ENCODE data around the gene CREB3L1.
"Not testable (repeated sequence)": the region's sequence is repeated elsewhere in the genome, so short reads cannot be mapped to it uniquely, and the experiment has no call there.

CREB3L1 gene

DNA sequence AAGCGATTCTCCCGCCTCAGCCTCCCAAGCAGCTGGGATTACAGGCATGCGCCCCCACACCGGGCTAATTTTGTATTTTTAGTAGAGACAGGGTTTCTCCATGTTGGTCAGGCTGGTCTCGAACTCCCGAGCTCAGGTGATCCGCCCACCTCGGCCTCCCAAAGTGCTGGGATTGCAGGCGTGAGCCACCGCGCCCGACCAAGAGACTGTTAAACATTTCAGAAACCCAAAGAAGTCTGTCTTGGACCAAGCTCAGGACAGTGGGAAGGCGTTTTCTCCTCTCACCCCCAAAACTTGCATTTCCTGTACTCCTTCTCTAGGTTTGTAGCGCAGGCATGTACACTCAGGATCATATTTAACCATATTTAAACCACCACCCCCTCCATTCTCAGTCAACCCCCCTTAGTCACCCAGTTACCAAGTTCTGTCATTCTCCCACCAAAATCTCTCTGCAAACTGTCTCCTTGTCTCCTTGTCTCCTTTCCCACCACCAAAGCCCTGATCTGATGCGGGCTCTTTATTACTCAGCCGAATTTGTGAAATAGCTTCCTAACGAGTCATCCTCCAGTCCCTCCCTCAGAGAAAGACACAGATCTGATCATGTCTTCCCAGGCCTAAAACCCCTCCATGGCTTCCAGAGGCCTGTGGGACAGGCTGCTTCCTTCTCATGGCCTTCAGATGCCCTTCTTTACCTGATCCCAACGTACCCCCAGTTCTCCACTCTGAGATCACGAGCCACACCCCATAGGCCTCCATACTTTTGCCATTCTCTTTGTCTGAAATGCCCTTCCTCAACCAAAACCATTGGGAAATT lies 29.0 kb upstream of the CREB3L1 start:
- no peak for DNase-seq (ENCODE audit: low read depth in 3 of 3)

DNA sequence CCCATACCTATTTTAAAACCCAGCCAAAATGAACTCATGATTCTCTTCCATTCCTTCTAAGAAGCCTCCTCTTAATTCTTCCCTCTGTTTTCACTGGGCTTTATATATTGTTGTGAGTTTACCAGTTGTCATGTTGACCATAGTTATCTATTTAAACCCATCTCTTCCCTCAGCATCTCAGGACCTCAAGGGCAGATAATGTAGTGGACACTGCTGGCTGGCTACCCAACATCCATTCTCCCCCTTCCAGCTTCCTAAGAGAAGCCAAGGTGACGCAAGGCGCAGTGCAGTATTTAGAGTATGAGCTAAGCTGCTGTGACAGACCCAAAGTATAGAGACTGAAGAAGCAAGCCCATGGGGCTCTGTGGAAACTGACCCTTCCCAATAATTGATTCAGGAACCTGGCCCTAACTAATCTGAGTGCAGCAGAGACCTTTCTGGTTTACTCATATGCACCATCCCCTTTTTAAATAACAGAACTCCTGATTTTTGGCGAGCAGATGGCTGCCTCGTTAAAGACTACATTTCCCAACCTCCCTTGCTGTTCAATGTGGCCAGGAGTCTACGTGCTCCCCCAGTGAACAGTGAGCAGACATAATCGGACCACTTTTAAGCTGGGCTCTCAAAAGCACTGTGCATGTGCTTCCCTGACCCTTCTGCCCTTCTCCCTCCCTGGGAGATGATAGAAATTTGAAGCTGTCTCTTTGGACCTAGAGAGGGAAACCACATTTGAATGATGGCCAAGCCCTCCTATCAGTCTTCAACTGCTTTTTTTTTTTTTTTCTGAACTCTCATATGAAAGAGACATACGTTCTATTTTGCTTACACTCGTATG lies 28.1 kb upstream of the CREB3L1 start:
- no peak for DNase-seq (ENCODE audit: low read depth in 3 of 3)

DNA sequence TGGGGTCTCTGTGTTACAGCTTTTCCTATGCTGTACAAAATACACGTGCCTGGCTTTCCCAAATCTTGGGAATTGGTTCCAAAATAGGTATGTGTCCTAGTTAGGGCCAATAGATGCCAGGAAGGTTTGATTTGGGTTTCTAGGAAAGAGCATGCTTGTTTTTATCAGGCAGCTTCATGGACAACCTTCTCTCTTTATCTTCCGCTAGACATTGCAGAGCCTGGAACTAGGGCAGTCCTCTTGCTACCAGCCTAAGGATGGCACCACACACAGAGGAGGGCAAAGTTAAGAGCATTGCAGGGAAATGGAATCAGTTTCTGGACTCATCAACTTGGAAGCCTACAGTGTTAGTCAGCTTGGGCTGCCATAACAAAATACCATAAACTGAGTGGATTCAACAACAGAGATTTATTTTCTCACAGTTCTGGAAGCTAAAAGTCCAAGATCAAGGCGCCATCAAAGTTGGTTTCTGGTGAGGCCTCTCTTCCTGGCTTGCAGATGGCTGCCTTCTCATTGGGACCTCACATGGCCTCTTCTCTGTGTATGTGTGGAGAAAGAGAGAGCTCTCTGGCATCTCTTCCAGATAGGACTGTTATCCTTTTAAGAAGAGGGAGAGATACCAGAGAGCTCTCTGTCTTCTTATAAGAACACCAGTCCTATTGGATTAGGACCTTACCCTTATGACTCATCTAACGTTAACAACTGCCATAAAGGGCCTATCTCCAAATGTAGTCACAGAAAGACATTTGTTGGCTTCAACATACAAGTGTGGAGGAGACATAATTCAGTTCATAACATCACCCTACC lies 27.3 kb upstream of the CREB3L1 start:
- DNase-seq (ENCODE audit: low read depth in 3 of 3): no peak

DNA sequence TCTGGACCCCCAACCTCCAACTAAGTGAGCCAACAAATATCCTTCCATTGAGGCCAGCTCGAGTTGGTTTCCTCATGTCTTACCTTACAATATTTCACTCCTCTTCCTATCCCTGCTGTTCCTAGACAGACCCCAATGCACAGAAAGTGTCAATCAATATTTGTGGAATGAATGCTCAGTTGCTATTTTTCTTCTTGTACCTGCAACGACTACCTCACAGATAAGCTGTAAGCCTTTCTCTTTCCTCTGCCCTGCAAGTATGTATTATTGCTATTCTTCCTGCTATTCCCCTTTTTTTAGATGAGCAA lies 26.8 kb upstream of the CREB3L1 start:
- no peak for DNase-seq (ENCODE audit: low read depth in 3 of 3)

DNA sequence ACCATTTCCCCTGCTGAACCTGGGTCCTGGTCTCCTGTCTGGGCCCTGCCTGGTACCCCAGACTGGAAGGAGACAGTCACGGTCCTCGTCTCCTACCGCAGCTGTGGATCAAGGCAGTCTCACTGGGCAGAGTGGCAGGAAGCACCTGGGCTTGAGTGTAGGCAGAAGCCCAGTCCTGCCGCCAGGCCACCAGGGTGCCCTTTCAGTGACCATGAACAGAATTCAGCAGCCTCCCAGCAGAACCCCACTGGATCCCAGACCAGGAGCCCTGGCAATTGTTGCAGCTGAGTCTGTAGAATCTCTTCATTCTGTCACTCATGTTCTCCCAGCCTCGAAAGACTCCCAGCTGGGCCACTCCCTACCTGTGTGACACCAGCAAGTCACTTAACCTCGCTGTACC lies 25.5 kb upstream of the CREB3L1 start:
- DNase-seq (ENCODE audit: low read depth in 3 of 3): no peak

DNA sequence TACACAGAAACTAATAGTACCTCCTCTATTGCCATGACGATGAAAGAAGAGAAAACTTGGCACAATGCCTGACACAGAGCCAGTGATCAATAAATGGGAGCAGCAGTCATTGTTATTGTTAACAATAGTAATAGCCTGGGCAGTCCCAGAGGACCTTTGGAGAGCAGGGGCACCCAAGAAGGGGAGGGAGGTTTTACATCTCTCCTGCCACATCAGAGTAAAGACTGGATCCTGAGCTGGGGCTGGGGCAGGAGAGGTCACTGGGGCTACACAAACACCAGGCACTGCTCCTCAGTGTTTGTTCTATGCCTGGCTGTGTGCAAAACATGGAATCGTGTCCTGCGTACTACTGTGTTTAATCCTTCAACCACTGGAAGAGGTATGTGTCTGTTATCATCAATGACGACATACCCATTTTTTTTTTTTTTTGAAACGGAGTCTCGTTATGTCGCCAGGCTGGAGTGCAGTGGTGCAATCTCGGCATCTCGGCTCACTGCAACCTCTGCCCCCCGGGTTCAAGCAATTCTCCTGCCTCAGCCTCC lies 25.0 kb upstream of the CREB3L1 start:
- no peak for DNase-seq (ENCODE audit: low read depth in 3 of 3)

DNA sequence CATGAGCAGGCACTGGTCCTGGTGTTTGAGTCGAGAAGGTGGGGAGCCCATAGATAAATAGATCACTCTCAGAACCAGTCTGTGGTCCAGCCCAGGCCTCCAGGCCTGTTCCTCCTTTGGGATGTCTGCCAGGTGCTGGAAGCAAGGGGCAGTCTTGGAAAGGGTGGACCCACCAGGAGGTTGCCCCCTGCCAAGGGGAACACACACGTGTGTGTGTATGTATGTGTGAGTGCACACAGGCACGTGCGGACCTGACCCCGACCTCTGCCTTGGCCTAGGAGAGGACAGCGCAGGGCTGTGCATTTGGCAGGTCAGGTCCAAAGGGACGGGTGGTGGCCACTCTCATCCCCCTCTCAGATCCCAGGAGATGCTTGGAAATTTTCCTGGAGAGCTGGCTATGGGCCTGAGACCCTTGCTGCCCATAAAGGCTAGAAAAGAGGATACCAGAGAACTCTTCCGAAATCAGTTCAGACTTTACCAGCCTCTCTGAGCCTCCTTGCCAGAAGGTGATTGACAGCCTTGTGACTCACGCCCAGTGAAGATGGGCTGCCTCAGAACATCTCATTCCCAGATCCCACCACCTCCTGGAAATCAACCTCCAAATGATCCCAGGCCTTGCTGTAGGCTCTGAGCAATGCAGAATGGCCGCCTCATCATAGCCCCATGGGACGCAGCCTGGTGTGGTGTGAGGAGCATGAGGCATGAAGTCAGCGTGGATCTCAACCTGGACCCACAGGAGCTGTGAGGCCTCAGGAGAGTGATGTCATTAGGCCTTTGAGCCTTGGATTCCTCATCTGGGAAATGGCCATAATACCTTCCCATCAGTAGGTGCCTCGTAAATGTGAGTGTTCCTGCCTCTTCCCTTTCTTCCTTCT lies 24.0 kb upstream of the CREB3L1 start:
- no peak for DNase-seq (ENCODE audit: low read depth in 3 of 3)

DNA sequence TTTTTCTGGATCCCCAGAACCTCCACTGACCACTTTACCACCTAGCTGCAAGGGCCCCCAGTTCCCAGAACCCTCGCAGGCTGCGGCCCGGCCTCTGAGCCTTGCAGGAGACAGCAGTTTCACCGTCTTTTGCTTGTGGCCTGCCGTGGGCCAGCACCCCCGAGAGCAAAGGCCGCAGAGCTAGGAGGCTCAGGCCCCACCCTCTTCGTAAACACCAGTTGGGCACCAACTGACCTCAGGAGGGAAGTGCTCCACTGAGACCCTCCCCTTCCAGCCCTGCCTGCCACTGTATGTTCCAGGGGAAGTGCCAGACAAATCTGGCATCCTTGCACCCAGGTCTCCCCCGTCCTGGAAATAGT lies 23.4 kb upstream of the CREB3L1 start:
- no peak for DNase-seq (ENCODE audit: low read depth in 3 of 3)

DNA sequence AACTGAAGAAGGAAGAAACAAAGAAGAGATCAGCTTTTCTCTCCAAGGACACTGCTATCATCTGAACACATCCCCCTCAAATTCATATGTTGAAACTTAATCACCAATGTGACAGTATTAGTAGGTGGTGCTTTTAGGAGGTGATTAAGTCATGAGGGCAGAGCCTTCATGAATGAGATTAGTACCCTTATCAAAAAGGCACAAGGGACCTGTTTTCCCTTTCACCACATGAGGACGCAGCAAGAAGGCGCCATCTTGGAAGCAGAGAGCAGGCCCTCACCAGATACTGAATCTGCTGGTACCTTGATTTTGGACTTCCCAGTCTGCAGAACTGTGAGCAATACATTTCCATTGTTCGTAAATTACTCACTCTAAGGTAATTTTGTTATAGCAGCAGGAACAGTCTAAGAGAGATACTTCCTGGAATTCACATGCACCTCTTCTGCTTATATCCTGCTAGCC lies 20.9 kb upstream of the CREB3L1 start:
- no peak for DNase-seq (ENCODE audit: low read depth in 3 of 3)

DNA sequence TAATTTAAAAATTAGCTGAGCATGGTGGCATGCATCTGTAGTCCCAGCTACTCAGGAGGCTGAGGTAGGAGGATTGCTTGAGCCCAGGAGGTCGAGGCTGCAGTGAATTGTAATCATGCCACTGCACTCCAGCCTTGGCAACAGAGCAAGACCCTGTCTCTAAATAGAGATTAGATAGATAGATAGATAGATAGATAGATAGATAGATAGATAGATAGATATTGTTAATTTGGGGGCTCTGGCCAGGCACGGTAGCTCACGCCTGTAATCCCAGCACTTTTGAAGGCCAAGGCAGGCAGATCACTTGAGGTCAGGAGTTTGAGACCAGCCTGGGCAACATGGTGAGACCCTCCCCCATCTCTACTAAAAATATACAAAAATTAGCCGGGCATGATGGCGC lies 18.1 kb upstream of the CREB3L1 start:
- DNase-seq (ENCODE audit: low read depth in 3 of 3): not testable (repeated sequence)

DNA sequence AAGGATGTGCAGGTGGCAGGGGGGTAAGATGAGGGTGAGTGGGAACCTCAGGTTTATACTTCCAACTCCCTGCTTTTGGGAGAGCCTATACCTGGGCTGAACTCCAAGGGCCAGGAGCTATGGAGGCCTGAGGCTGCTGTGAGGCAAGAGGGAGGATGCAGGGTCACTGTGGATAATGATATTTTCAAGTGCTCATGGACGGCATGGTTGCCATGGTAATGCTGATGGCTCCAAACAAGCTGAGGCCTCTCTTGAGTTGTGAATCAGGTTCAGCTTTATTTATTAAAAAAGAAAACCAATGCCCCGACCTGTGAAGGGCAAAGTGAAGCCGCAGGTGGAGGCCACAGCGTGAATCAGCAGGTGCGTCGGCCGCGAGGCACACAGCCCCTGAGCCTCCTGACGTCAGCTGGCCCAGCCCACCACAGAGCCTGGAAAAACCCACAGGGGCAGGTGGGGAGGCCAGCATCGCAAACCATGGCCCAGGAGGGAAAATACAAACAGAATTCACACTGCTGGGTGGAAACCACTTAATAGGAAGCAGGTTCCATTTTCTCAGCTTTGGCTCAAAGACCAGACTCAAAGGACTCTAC lies 17.4 kb upstream of the CREB3L1 start:
- DNase-seq (ENCODE audit: low read depth in 3 of 3): no peak

DNA sequence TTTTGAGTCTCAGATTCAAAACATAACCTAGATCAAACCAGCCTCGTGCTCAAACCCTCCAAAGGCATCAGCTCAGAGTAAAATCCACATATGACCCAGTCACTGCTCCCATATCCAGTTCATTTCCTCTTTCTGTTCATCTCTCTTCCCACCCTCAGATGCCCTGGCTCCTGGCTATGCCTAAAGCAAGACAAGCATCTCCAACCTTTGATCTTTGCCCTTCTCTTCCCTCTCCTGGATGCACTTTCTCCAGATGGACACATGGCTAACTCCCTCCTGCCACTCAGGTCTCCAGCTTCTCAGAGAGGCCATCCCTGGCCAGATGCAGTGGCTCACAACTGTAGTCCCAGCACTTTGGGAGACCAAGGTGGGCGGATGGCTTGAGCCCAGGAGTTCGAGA lies 14.3 kb upstream of the CREB3L1 start:
- DNase-seq (ENCODE audit: low read depth in 3 of 3): no peak

DNA sequence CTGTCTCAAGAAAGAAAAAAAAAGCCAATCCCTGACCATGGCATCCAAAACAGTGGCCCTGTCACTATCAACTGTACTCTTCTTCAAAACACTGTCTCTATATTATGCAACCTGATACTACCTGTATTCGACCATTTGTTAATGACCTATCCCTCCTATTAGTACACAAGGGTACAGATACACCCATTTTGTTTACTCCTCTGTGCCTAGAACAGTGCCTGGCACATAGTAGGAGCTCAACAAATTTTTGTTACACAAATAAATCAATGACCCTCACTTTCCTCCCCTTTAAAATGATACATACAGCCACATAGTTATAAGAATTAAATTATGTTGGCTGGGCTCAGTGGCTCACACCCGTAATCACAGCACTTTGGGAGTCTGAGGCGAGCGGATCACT lies 13.4 kb upstream of the CREB3L1 start:
- no peak for DNase-seq (ENCODE audit: low read depth in 3 of 3)

DNA sequence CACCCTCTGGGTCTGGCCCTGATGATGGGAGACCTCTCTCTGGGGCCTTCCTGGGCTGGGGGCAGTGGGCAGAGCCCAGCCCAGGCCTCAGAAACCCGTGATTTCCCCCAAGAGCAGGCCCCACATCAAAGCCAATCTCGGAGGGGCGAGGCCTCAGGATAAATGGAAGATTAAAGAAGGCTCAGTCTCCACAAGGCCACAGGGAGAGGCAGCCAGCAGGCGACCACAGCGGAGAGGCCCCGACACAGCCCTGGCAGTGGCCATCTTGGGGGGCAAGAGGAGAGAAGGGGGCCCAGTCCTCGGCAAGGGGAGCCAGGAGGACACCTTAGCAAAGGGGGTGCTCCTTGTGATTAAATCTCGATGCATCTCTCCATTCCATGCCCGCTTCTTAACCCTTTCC lies 12.5 kb upstream of the CREB3L1 start:
- DNase-seq (ENCODE audit: low read depth in 3 of 3): no peak

DNA sequence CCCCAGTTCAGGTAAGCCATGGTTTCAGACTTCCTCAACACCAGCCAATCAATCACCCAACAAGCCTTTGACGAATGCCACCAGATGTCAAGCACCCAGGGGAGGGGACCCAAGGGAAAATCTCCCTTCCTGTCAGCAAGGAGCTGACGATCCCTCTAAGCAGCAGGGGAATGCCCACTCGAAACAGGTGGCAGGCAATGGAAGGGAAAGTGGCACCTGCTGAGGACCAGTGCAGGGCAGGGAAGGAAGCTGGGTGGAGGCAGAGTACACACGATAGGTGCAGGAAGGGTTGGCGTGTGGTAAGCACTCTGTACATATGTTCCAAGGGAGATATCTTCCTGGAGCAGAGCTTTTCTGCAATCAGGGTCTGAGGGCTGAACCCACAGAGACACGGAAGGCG lies 11.7 kb upstream of the CREB3L1 start:
- no peak for DNase-seq (ENCODE audit: low read depth in 3 of 3)

DNA sequence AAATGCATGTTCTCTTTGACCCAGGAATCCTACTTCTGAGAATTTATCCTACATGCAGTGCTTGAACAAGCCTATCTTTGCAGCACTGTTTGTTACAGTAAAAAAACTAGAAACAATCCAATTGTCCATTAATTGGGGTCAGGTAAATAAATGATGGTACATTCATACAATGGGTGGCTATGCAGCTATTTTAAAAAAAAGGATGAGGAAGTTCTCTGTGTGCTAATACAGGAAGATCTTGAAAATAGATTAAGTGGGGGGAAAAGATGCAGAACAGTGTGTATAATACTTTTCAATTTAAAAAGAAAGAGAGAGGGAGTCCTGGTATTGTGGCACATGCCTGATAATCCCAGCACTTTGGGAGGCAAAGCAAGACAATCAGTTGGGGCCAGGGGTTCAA lies 9.5 kb upstream of the CREB3L1 start:
- DNase-seq (ENCODE audit: low read depth in 3 of 3): no peak

DNA sequence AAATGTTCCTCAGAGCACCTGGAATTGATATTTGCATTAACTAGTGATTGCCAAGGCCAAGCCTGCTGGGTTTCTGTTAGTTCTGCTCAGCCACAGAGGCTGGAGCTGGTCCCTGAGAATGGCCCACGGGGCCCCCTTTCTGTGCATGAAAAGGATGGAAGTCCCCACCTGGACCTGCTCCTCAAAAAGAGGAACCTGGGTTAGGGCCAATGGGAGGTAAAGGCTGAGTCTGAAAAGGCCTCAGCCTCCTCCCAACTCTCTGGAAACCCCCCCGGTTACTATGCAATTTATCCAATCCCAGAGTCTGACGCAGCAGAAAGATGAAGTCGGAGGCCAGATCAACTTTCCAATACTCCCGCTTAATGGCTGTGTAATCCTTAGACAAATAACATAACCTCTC lies 6.8 kb upstream of the CREB3L1 start:
- no peak for DNase-seq (ENCODE audit: low read depth in 3 of 3)

DNA sequence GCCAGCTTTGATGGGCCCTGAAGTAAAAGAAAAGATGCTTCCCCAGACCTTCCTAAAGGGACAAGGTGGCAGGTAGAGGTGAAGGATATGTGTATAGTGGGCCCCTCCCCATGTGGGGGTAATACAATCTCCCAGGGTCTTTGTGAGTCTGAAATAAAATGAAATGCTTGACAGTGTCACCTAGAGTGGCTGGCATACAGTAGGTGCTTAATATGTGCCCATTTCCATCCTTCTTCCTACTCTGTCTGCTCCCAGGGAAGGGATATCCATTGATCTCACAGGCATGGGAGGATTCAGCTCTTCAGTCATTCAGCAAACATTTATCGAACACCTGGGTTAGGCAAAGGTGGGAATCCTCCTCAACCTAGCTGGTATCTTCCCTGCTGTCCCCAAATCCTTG lies 6.1 kb upstream of the CREB3L1 start:
- no peak for DNase-seq (ENCODE audit: low read depth in 3 of 3)

DNA sequence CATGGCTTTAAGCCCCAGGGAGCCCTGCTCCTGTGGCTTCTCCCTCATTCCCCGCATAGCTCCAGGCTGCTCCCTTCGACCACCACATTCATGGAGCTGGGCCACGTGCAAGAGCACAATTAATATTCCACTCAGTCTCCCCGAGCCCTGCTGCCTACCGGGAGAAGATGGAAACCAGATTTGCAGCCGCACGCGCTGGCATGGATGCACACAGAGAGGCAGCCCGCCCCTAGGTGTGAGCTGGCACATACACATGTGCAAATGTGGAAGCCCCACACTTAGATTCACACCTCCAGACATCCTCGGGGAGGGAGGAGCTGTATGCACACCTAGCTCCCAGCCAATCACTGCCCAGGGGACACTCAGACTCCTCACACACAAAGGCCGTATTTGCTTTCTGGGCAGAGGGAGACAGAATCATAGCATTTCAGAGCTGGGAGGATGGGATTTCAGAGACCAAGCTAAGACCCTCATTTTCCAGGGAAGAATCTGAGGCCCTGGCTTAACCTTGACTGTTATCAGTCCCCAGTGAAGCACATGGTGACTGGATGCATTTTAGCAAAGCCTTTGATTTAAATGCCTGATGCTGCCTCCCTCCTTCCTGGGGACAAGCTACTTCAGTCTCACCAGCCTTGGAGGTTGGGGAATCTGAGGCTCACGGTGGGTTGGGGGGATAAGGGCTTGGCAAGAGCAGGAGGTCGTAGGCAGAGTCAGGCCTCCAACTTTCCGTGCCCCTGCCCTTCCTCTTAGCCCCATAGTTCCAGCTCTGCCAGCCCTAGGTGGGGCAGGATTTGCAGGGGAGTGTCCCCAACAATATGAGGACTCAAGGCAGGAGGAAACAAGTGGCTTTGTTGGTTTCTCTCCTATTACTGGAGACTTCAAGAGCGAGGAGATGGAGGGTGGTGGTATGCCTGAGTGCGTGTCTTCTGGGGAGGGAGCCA lies 5.3 kb upstream of the CREB3L1 start:
- no peak for DNase-seq (ENCODE audit: low read depth in 3 of 3)

All from stimulated activated CD4-positive, alpha-beta T cell treated with anti-CD3 and anti-CD28 coated beads, TNF-alpha, amount 100 ng/mL, for 4 hours (primary cell).